ENCODE measurements around the gene ENPP1. TPM values are rescaled to one million over a fixed set of nuclear protein-coding genes. Genes with fewer than 3 reads are reported as not detected.

Gene ENPP1
- total RNA-seq, 3 donors from 2014 or later (not counting 1 experiment from before 2014, with no cell fraction given) = 0.45 to 0.85 (median 0.83) TPM

DNA sequence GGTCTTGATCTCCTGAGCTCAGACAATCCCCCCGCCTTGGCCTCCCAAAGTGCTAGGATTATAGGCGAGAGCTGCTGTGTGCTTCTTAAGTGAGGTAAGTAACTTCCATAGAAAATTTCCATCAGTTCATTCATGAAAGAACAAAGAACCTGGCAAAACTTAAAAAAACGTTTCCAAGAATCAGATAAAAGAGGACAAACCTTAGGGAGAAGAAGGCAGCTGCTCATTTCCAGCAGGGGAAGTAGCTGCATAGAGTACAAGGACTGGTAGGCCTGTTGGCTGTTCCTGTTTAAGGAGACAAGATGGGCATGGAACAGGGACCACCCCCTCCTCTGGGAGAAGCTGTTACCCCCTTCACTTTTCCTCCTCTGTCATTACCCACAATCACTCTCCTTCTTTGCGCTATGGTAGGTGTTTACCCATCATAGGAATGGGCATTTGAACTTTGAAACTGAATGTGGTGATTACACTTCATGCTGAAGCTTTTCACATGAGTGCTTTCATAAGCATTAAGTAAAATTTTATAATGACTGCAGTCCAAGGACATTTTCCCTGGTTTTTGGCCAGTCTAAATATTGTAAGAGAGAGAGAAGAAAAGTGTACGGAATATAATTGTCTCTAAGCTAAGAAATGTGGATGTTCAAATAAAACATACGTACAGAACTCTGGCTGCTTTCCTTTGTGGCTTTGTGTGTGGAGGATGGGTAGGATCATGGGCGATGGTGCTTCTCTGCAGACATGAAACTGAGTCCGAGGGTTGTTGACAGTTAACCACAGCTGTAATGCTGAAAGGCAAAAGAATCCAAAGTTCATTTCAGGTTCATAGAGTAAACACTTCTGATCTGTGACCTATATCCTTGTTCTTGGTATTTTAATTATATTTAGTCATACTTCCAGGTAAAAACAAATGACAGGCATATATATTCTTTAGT lies 86.9 kb downstream of the ENPP1 start:
- peaks cover 2 to 10% of the 10 kb centered on the region in 2 donors for H3K27me3 Mint-ChIP-seq (ENCODE audit: low read depth in 2 of 2)
- Histone ChIP-seq H3K27me3 (ENCODE audit: control insufficient read depth, insufficient read depth, low read length) (no peaks in the 10 kb centered on the region), H3K4me1 (ENCODE audit: control insufficient read depth, insufficient read depth, low read length) (no peaks in the 10 kb centered on the region), H3K27ac (ENCODE audit: low read length) (no peak overlapping the region), H3K36me3 (ENCODE audit: control insufficient read depth, insufficient read depth, low read length) (no peaks in the 10 kb centered on the region), H3K4me3 (ENCODE audit: low read length) (no peak overlapping the region), H3K9me3 (ENCODE audit: control insufficient read depth, insufficient read depth, low read length) (no peaks in the 10 kb centered on the region)
- no peaks in the 10 kb centered on the region for H3K4me1 Mint-ChIP-seq
- WGBS (ENCODE audit: insufficient coverage) = 58% methylated on average over 7 of the region's 8 CpGs
- TF ChIP-seq, protein P1, sequence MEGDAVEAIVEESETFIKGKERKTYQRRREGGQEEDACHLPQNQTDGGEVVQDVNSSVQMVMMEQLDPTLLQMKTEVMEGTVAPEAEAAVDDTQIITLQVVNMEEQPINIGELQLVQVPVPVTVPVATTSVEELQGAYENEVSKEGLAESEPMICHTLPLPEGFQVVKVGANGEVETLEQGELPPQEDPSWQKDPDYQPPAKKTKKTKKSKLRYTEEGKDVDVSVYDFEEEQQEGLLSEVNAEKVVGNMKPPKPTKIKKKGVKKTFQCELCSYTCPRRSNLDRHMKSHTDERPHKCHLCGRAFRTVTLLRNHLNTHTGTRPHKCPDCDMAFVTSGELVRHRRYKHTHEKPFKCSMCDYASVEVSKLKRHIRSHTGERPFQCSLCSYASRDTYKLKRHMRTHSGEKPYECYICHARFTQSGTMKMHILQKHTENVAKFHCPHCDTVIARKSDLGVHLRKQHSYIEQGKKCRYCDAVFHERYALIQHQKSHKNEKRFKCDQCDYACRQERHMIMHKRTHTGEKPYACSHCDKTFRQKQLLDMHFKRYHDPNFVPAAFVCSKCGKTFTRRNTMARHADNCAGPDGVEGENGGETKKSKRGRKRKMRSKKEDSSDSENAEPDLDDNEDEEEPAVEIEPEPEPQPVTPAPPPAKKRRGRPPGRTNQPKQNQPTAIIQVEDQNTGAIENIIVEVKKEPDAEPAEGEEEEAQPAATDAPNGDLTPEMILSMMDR (IDR thresholded peaks at IDR 0.05) = no peak
- no peak overlapping the region for H3K4me3 Mint-ChIP-seq
- intact Hi-C loops (cut with micrococcal nuclease) = no loop called here
- DNase-seq (no peak), ATAC-seq (no peak)
- H3K27ac Mint-ChIP-seq = no peak overlapping the region
- no peaks in the 10 kb centered on the region for H3K9me3 Mint-ChIP-seq
- no peaks in the 10 kb centered on the region for H3K36me3 Mint-ChIP-seq

DNA sequence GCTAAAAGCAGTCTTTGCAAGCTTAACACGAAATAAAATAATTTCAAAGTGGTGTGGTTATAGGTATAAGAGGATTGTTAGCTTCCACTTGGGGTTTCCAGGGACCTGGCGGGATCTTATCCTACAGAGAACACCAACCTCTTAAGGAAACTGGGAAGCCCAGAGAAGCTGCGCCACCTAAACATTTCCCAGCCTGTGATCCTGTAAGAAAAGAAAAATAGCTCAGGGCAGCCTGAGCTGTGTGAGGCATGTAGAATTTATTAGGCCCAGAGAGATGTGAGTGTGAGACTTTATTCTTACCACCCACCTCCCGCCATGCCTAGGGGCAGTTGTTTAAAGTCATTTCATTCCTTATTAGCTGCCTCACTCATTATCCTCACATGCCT lies 89.2 kb downstream of the ENPP1 start:
- Mint-ChIP-seq H3K27ac (no peak overlapping the region), H3K36me3 (no peaks in the 10 kb centered on the region)
- WGBS (ENCODE audit: insufficient coverage) = no CpG with 5 or more reads among the region's 4 CpGs

DNA sequence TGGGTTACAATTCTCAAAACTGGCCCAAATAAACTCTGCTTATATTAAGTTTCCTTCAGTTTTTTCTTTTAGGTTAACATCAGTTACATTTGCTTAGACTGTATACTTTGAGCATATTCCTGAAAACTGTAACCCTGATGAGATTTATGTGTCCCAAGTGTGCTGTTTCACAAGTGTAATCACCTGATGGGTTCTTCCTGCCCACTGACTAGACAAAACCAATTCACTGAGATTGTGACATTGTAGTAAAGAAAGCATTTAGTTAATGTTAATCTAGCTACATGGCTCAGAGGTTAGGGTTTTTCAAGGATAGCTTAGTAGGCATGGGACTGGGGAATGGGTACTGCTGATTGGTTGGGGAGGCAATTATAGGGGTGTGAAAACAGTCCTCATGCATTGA lies 89.8 kb downstream of the ENPP1 start:
- Mint-ChIP-seq H3K27ac (no peak overlapping the region), H3K4me3 (no peak overlapping the region), H3K4me1 (no peaks in the 10 kb centered on the region), H3K27me3 (ENCODE audit: low read depth in 2 of 2) (peaks cover 6 to 27% of the 10 kb centered on the region in 2 donors), H3K36me3 (no peaks in the 10 kb centered on the region), H3K9me3 (no peaks in the 10 kb centered on the region)
- H3K9me3 ChIP-seq (ENCODE audit: control insufficient read depth, insufficient read depth, low read length) = no peaks in the 10 kb centered on the region
- ATAC-seq (no peak), DNase-seq (no peak)
- no peak overlapping the region for H3K27ac ChIP-seq (ENCODE audit: low read length)
- no peaks in the 10 kb centered on the region for H3K4me1 ChIP-seq (ENCODE audit: control insufficient read depth, insufficient read depth, low read length)
- intact Hi-C loops (cut with micrococcal nuclease) = no loop called here
- TF ChIP-seq, protein P1 (IDR thresholded peaks at IDR 0.05) = no peak
- H3K36me3 ChIP-seq (ENCODE audit: control insufficient read depth, insufficient read depth, low read length) = no peaks in the 10 kb centered on the region
- no peaks in the 10 kb centered on the region for H3K27me3 ChIP-seq (ENCODE audit: control insufficient read depth, insufficient read depth, low read length)
- H3K4me3 ChIP-seq (ENCODE audit: low read length) = no peak overlapping the region

More for the DNA sequence above, 89.2 kb downstream of the ENPP1 start:
- Mint-ChIP-seq H3K9me3 (no peaks in the 10 kb centered on the region), H3K4me1 (no peaks in the 10 kb centered on the region), H3K4me3 (no peak overlapping the region), H3K27me3 (ENCODE audit: low read depth in 2 of 2) (peaks cover 6 to 21% of the 10 kb centered on the region in 2 donors)
- Histone ChIP-seq H3K27ac (ENCODE audit: low read length) (no peak overlapping the region), H3K27me3 (ENCODE audit: control insufficient read depth, insufficient read depth, low read length) (no peaks in the 10 kb centered on the region), H3K4me1 (ENCODE audit: control insufficient read depth, insufficient read depth, low read length) (no peaks in the 10 kb centered on the region), H3K36me3 (ENCODE audit: control insufficient read depth, insufficient read depth, low read length) (no peaks in the 10 kb centered on the region), H3K9me3 (ENCODE audit: control insufficient read depth, insufficient read depth, low read length) (no peaks in the 10 kb centered on the region), H3K4me3 (ENCODE audit: low read length) (no peak overlapping the region)
- intact Hi-C loops (cut with micrococcal nuclease) = no loop called here
- DNase-seq (no peak), ATAC-seq (no peak)
- TF ChIP-seq, protein P1 (IDR thresholded peaks at IDR 0.05) = no peak

Data from natural killer cell (primary cell).